AG04450 (cell line): ENCODE data around the gene TCEAL8. TPM values are rescaled to one million over a fixed set of nuclear protein-coding genes. Genes with fewer than 3 reads are reported as not detected.
"Not testable (repeated sequence)": the region's sequence is repeated elsewhere in the genome, so short reads cannot be mapped to it uniquely, and the experiment has no call there.

ENCODE experiments used
- CTCF ChIA-PET: fragments of 300-600, 350-600 bp; formaldehyde crosslinking; extraction: SDS; loops from one replicate; lab custom pipeline; 2022; ENCODE audit warnings: antibody characterized with exemption, inconsistent platforms; lab: Charles Lee
- POLR2A ChIA-PET: fragments of 350-600 bp; formaldehyde crosslinking; extraction: SDS; loops from one replicate; lab custom pipeline; 2021; ENCODE audit warnings: antibody characterized with exemption, inconsistent platforms; lab: Yijun Ruan, JAX
- DNase-seq: peaks from one replicate; pipeline ENCODE4 v3.0.0-alpha.2; 2011; ENCODE audit warnings: low read depth, low spot score
- H3K27ac ChIP-seq: one replicate; pipeline ENCODE4 v1.5.1; 2012; ENCODE audit warnings: low read depth, low read length, control low read depth
- H3K27me3 ChIP-seq: one replicate; pipeline ENCODE4 v1.6.0; 2012; ENCODE audit warnings: low read length; ENCODE audit not compliant: control insufficient read depth, insufficient read depth
- H3K4me3 ChIP-seq: 2 replicates; pipeline ENCODE4 v1.5.1; 2011; ENCODE audit warnings: mild to moderate bottlenecking, low read depth, low read length, control low read depth
- H3K9me3 ChIP-seq: 2 replicates; pipeline ENCODE4 v1.5.1; 2012; ENCODE audit warnings: low read length; ENCODE audit not compliant: control insufficient read depth, insufficient read depth
- CTCF ChIP-seq: IDR thresholded peaks from 2 replicates; pipeline ENCODE4 v1.5.1; 2011; ENCODE audit warnings: low read depth, low read length, control low read depth, inconsistent platforms
- polyA plus RNA-seq: library from polyadenylated mRNA; depleted of rRNA; stranded (reverse); fragments of >200 nt; gene quantifications from 2 replicates; pipeline ENCODE4 v1.2.3, GENCODE V29; 2011

TCEAL8 gene
- polyA plus RNA-seq, 1 experiment = 147 TPM

GRCh38 chrX:103236296-103236695 is 18.7 kb downstream of the TCEAL8 start:
- no peak for DNase-seq
- Histone ChIP-seq H3K4me3 (no peak overlapping the region), H3K27me3 (no peaks in the 10 kb centered on the region), H3K27ac (no peak overlapping the region), H3K9me3 (no peaks in the 10 kb centered on the region)
- CTCF ChIA-PET = no interaction called here
- POLR2A ChIA-PET = no interaction called here
- no peak for TF ChIP-seq CTCF

- DNase-seq, H3K27ac ChIP-seq, H3K9me3 ChIP-seq, H3K27me3 ChIP-seq, H3K4me3 ChIP-seq, CTCF ChIA-PET, POLR2A ChIA-PET: not testable (repeated sequence)
Observed at GRCh38 chrX:103235608-103236007, 19.3 kb downstream of the TCEAL8 start.

- no peak overlapping the region for H3K27ac ChIP-seq
- POLR2A ChIA-PET = no interaction called here
- H3K4me3 ChIP-seq = no peak overlapping the region
- TF ChIP-seq CTCF = no peak
- no peaks in the 10 kb centered on the region for H3K9me3 ChIP-seq
- H3K27me3 ChIP-seq = no peaks in the 10 kb centered on the region
- DNase-seq = no peak
- CTCF ChIA-PET = no interaction called here
Observed at GRCh38 chrX:103234869-103235268, 20.1 kb downstream of the TCEAL8 start.

- DNase-seq = no peak
- Histone ChIP-seq H3K4me3 (no peak overlapping the region), H3K27me3 (no peaks in the 10 kb centered on the region), H3K27ac (no peak overlapping the region), H3K9me3 (no peaks in the 10 kb centered on the region)
- no peak for TF ChIP-seq CTCF
- POLR2A ChIA-PET = no interaction called here
- CTCF ChIA-PET = no interaction called here
Observed at GRCh38 chrX:103233263-103233662, 21.7 kb downstream of the TCEAL8 start.

- H3K9me3 ChIP-seq, H3K4me3 ChIP-seq, CTCF ChIA-PET, POLR2A ChIA-PET, H3K27ac ChIP-seq, H3K27me3 ChIP-seq, DNase-seq: not testable (repeated sequence)
Observed at GRCh38 chrX:103225918-103226317, 29.0 kb downstream of the TCEAL8 start.

- ChIA-PET CTCF (interaction anchor here (0.6 to 1.0 kb wide), 2 partner anchors 50 to 269 kb away, joined by 3 to 4 read pairs; no protein-coding TSS in a partner anchor), POLR2A (no interaction called here)
- DNase-seq = no peak
Observed at GRCh38 chrX:103220511-103221323, 34.2 kb downstream of the TCEAL8 start.

More at GRCh38 chrX:103220511-103221323, 34.2 kb downstream of the TCEAL8 start:
- H3K4me3 ChIP-seq = no peak overlapping the region
- no peaks in the 10 kb centered on the region for H3K9me3 ChIP-seq
- H3K27ac ChIP-seq = no peak overlapping the region
- peaks cover 12% of the 10 kb centered on the region for H3K27me3 ChIP-seq
- no peak for TF ChIP-seq CTCF
